Activated naive CD8-positive, alpha-beta T cell treated with anti-CD3 and anti-CD28 coated beads, Interleukin-2, amount 10 ng/mL, durations not matched to agents 7 days and 5 days (primary cell): Measurements from ENCODE around the gene UGT1A9. TPM values are rescaled to one million over a fixed set of nuclear protein-coding genes. Genes with fewer than 3 reads are reported as not detected.
"Not testable (repeated sequence)": the region's sequence is repeated elsewhere in the genome, so short reads cannot be mapped to it uniquely, and the experiment has no call there.

Source experiments
- ATAC-seq: fragments of 150-1000 bp; cut with Tn5 transposase; one replicate; pipeline ENCODE4 v1.10.0; 2021; ENCODE audit warnings: low read depth, moderate library complexity
- POLR2A ChIA-PET: fragments of 350-600 bp; sonication (Branson Sonifier 250); formaldehyde crosslinking; loops from one replicate; lab custom pipeline; 2021; ENCODE audit warnings: antibody characterized with exemption; lab: Charles Lee
- DNase-seq: peaks from one replicate; pipeline ENCODE4 v3.0.0; 2021
- H3K27ac Mint-ChIP-seq: one replicate; pipeline ENCODE4 v1.8.0; 2022; ENCODE audit warnings: mild to moderate bottlenecking, mixed read lengths
- H3K27me3 Mint-ChIP-seq: one replicate; pipeline ENCODE4 v1.8.0; 2022; ENCODE audit warnings: mild to moderate bottlenecking, moderate library complexity, mixed read lengths
- H3K36me3 Mint-ChIP-seq: one replicate; pipeline ENCODE4 v1.8.0; 2021; ENCODE audit warnings: mild to moderate bottlenecking, mixed read lengths
- H3K4me1 Mint-ChIP-seq: one replicate; pipeline ENCODE4 v1.8.0; 2021; ENCODE audit warnings: mixed read lengths
- H3K4me3 Mint-ChIP-seq: one replicate; pipeline ENCODE4 v1.8.0; 2022; ENCODE audit warnings: mild to moderate bottlenecking, moderate library complexity, mixed read lengths
- H3K9me3 Mint-ChIP-seq: one replicate; pipeline ENCODE4 v1.8.0; 2021; ENCODE audit warnings: mixed read lengths
- total RNA-seq, 2 experiments: library from RNA; stranded (reverse); gene quantifications; one replicate each; pipeline ENCODE4 v1.2.3, GENCODE V29; 2021

The UGT1A9 gene
- total RNA-seq, 2 experiments from 2014 or later = not detected

GRCh38 chr2:233745073-233745755 is 73.5 kb downstream of the UGT1A9 start:
- Mint-ChIP-seq H3K4me3 (no peak overlapping the region), H3K27me3 (peaks cover 15% of the 10 kb centered on the region), H3K4me1 (no peaks in the 10 kb centered on the region), H3K9me3 (peaks cover 7% of the 10 kb centered on the region), H3K36me3 (no peaks in the 10 kb centered on the region), H3K27ac (no peak overlapping the region)
- no peak for ATAC-seq
- DNase-seq = no peak
- POLR2A ChIA-PET = no interaction called here

DNA sequence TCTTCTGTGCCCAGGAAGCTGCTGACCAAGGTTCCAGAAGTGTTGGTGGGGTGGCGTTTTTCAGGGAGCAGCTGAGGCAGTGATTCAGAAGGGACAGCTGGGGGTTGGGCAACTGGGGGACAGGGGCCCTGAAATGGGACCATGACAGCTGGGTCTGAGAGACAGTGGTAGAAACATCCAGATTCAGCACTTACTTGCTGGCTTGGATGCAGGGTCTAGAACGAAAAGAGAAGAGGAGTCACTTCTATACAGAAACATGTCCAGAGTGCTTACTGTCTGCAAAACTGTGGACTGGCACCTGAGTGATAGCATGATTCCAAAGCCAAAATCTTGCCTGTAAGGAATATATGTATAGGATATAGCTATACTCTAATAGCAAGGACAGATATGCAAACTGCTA is 74.1 kb downstream of the UGT1A9 start:
- ATAC-seq, H3K4me3 Mint-ChIP-seq, H3K4me1 Mint-ChIP-seq, H3K27ac Mint-ChIP-seq, DNase-seq, H3K9me3 Mint-ChIP-seq, H3K36me3 Mint-ChIP-seq, POLR2A ChIA-PET: not testable (repeated sequence)
- H3K27me3 Mint-ChIP-seq = peaks cover 15% of the 10 kb centered on the region

- Mint-ChIP-seq H3K27me3 (peaks cover 17% of the 10 kb centered on the region), H3K27ac (no peak overlapping the region), H3K4me1 (no peaks in the 10 kb centered on the region), H3K36me3 (no peaks in the 10 kb centered on the region), H3K9me3 (peaks cover 14% of the 10 kb centered on the region), H3K4me3 (no peak overlapping the region)
- no peak for DNase-seq
- no peak for ATAC-seq
- POLR2A ChIA-PET = no interaction called here
Measured at GRCh38 chr2:233746475-233747282, 75.0 kb downstream of the UGT1A9 start.

- DNase-seq = no peak
- ATAC-seq = no peak
- POLR2A ChIA-PET = no interaction called here
- Mint-ChIP-seq H3K36me3 (no peaks in the 10 kb centered on the region), H3K27ac (no peak overlapping the region), H3K27me3 (peaks cover 22% of the 10 kb centered on the region), H3K9me3 (peaks cover 17% of the 10 kb centered on the region), H3K4me3 (no peak overlapping the region), H3K4me1 (no peaks in the 10 kb centered on the region)
Measured at GRCh38 chr2:233747283-233747544, 75.5 kb downstream of the UGT1A9 start.

DNA sequence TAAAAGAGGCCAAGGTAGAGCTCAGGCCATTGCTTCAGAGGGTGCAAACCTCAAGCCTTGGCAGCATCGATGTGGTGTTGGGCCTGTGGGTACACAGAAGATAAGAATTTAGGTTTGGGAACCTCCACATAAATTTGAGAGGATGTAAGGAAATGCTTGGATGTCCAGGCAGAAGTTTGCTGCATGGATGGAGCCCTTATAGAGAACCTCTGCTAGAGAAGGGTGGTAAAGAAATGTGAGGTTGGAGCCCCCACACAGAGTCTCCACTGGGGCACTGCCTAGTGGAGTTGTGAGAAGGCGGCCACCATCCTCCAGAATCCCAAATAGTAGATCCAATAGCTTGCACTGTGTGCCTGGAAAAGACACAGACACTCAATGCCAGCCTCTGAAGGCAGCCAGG is 79.0 kb downstream of the UGT1A9 start:
- H3K4me3 Mint-ChIP-seq, POLR2A ChIA-PET: not testable (repeated sequence)

DNA sequence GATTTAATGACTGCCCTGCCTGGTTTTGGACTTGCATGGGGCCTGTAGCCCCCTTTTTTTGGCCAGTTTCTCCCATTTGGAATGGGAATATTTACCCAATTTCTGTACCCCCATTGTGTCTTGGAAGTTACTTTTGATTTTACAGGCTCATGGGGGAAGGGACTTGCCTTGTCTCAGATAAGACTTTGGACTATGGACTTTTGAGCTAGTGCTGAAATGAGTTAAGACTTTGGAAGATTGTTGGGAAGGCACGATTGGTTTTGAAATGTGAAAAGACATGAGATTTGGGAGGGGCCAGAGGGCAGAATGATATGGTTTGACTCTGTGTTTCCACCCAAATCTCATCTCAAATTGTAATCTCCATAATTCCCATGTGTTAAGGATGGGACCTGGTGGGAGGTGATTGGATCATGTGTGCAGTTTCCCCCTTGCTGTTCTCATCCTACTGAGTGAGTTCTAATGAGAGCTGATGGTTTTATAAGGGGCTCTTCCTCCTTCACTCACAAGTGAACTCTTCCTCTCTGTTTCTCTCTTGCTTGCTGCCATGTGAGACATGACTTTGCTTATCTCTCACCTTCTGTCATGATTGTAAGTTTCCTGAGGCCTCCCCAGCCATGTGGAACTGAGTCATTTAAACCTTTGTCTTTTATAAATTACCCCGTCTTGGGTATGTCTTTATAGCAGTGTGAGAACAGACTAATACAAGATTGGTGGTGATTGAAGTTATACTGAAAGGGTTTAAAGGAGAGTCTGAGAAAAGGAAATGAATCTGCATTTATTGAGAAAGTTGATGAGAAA is 79.7 kb downstream of the UGT1A9 start:
- H3K4me1 Mint-ChIP-seq, POLR2A ChIA-PET, ATAC-seq, H3K27ac Mint-ChIP-seq, DNase-seq, H3K4me3 Mint-ChIP-seq, H3K36me3 Mint-ChIP-seq: not testable (repeated sequence)
- Mint-ChIP-seq H3K27me3 (peaks cover 20% of the 10 kb centered on the region), H3K9me3 (peaks cover 19% of the 10 kb centered on the region)

More for the DNA sequence above, 79.0 kb downstream of the UGT1A9 start:
- not testable (repeated sequence) for H3K4me1 Mint-ChIP-seq, ATAC-seq, H3K27ac Mint-ChIP-seq, H3K36me3 Mint-ChIP-seq, DNase-seq
- H3K27me3 Mint-ChIP-seq = peaks cover 21% of the 10 kb centered on the region
- peaks cover 19% of the 10 kb centered on the region for H3K9me3 Mint-ChIP-seq

- no peak for ATAC-seq
- no peak for DNase-seq
- Mint-ChIP-seq H3K9me3 (peaks cover 12% of the 10 kb centered on the region), H3K36me3 (no peaks in the 10 kb centered on the region), H3K4me3 (no peak overlapping the region), H3K27ac (no peak overlapping the region), H3K4me1 (no peaks in the 10 kb centered on the region), H3K27me3 (peaks cover 12% of the 10 kb centered on the region)
- POLR2A ChIA-PET = no interaction called here
Measured at GRCh38 chr2:233754872-233755611, 83.3 kb downstream of the UGT1A9 start.

- Mint-ChIP-seq H3K36me3 (no peaks in the 10 kb centered on the region), H3K27ac (no peak overlapping the region), H3K27me3 (peaks cover 12% of the 10 kb centered on the region), H3K4me3 (no peak overlapping the region), H3K9me3 (peaks cover 6% of the 10 kb centered on the region), H3K4me1 (no peaks in the 10 kb centered on the region)
- no peak for ATAC-seq
- DNase-seq = no peak
- POLR2A ChIA-PET = no interaction called here
Measured at GRCh38 chr2:233756429-233757081, 84.9 kb downstream of the UGT1A9 start.

GRCh38 chr2:233758141-233758540 is 86.4 kb downstream of the UGT1A9 start:
- no peak for ATAC-seq
- Mint-ChIP-seq H3K27me3 (peaks cover 3% of the 10 kb centered on the region), H3K36me3 (no peaks in the 10 kb centered on the region), H3K9me3 (no peaks in the 10 kb centered on the region), H3K27ac (no peak overlapping the region), H3K4me1 (no peaks in the 10 kb centered on the region), H3K4me3 (no peak overlapping the region)
- POLR2A ChIA-PET = no interaction called here
- no peak for DNase-seq

GRCh38 chr2:233758849-233759248 is 87.2 kb downstream of the UGT1A9 start:
- POLR2A ChIA-PET = no interaction called here
- H3K27ac Mint-ChIP-seq = no peak overlapping the region
- H3K9me3 Mint-ChIP-seq = no peaks in the 10 kb centered on the region
- no peaks in the 10 kb centered on the region for H3K4me1 Mint-ChIP-seq
- H3K36me3 Mint-ChIP-seq = no peaks in the 10 kb centered on the region
- ATAC-seq (no peak), DNase-seq (no peak)
- H3K27me3 Mint-ChIP-seq = peaks cover 9% of the 10 kb centered on the region
- H3K4me3 Mint-ChIP-seq = no peak overlapping the region

- POLR2A ChIA-PET = no interaction called here
- no peaks in the 10 kb centered on the region for H3K4me1 Mint-ChIP-seq
- peaks cover 12% of the 10 kb centered on the region for H3K27me3 Mint-ChIP-seq
- H3K9me3 Mint-ChIP-seq = no peaks in the 10 kb centered on the region
- no peak within 1 kb of the TSS for H3K27ac Mint-ChIP-seq
- H3K4me3 Mint-ChIP-seq = no peak within 1 kb of the TSS
- ATAC-seq (no peak), DNase-seq (no peak)
- H3K36me3 Mint-ChIP-seq = no peaks in the 10 kb centered on the region
Measured at GRCh38 chr2:233760043-233760442, 88.3 kb downstream of the UGT1A9 start, which contains the start of gene UGT1A1. UGT1A1 (plus strand) TSS chr2:233760270; CDS start chr2:233760288, 18 bp downstream.

DNA sequence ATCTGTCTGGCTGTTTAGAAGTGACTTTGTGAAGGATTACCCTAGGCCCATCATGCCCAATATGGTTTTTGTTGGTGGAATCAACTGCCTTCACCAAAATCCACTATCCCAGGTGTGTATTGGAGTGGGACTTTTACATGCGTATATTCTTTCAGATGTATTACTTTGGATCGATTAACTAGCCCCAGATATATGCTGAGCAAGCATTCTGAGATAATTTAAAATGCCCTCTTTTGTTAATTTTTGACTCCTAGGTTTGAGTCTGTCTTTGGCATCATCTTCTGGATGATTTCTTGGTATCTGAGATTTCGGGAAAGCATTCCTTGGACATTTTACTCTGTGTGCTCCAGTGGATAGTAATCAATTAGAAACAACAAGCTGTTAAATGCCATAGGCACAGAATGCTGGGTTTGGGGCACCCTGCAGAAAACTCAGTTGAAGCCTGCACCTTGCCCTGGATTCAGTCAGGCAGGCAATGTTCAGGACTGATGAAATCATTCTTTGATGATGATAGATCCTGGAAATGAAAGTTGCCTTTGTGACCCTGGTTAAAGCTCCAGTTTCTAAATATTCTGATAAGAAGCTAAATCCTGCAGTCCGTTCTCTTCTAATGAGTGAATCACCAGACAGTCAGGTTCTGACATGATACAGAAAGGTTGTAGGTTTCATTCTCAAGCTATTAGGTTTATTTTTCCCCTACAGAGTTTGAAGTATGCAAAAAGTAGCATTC is 89.5 kb downstream of the UGT1A9 start:
- H3K36me3 Mint-ChIP-seq = no peaks in the 10 kb centered on the region
- H3K4me3 Mint-ChIP-seq = no peak overlapping the region
- POLR2A ChIA-PET = no interaction called here
- no peaks in the 10 kb centered on the region for H3K4me1 Mint-ChIP-seq
- DNase-seq = no peak
- no peak overlapping the region for H3K27ac Mint-ChIP-seq
- no peaks in the 10 kb centered on the region for H3K9me3 Mint-ChIP-seq
- no peak for ATAC-seq
- peaks cover 11% of the 10 kb centered on the region for H3K27me3 Mint-ChIP-seq
